ENCODE results near the gene SPINT3.
A peak's percentile ranks its signal among the peaks of the same experiment; 100 is the strongest.
"Not testable (repeated sequence)": the region's sequence is repeated elsewhere in the genome, so short reads cannot be mapped to it uniquely, and the experiment has no call there.

The SPINT3 gene

GRCh38 chr20:45501600-45501999 is 13.8 kb downstream of the SPINT3 start:
- DNase-seq, result no peak

GRCh38 chr20:45500022-45500421 is 15.4 kb downstream of the SPINT3 start:
- no peak for DNase-seq

- DNase-seq, result no peak
These were observed 17.4 kb downstream of the SPINT3 start for GRCh38 chr20:45497971-45498494.

- DNase-seq, result no peak
These were observed 19.3 kb downstream of the SPINT3 start for GRCh38 chr20:45496166-45496565.

GRCh38 chr20:45495501-45495941 is 19.9 kb downstream of the SPINT3 start:
- no peak for DNase-seq

GRCh38 chr20:45489083-45489531 is 26.3 kb downstream of the SPINT3 start:
- DNase-seq, result no peak

- DNase-seq, result no peak
These were observed 28.2 kb downstream of the SPINT3 start for GRCh38 chr20:45487231-45487635.

GRCh38 chr20:45485388-45485787 is 30.0 kb downstream of the SPINT3 start:
- DNase-seq, result no peak

GRCh38 chr20:45484676-45485075 is 30.7 kb downstream of the SPINT3 start:
- DNase-seq, result no peak

GRCh38 chr20:45479822-45480221 is 35.6 kb downstream of the SPINT3 start:
- DNase-seq, result no peak

- not testable (repeated sequence) for DNase-seq
These were observed 37.8 kb downstream of the SPINT3 start for GRCh38 chr20:45477530-45478148.

- not testable (repeated sequence) for DNase-seq
These were observed 43.1 kb downstream of the SPINT3 start for GRCh38 chr20:45472286-45472685.

- no peak for DNase-seq
These were observed 44.5 kb downstream of the SPINT3 start for GRCh38 chr20:45470937-45471336.

GRCh38 chr20:45470262-45470931 is 45.0 kb downstream of the SPINT3 start:
- peak; percentile 6 for DNase-seq

GRCh38 chr20:45469336-45470261 is 45.8 kb downstream of the SPINT3 start, which contains the start of gene WFDC2:
WFDC2 (plus strand) TSS chr20:45469753; CDS start chr20:45469782, 29 bp downstream.
- DNase-seq, result no peak

GRCh38 chr20:45467861-45468260 is 47.6 kb downstream of the SPINT3 start:
- DNase-seq, result no peak

GRCh38 chr20:45467172-45467571 is 48.2 kb downstream of the SPINT3 start:
- no peak for DNase-seq

- no peak for DNase-seq
These were observed 49.7 kb downstream of the SPINT3 start for GRCh38 chr20:45465491-45466266.

GRCh38 chr20:45463709-45464108 is 51.7 kb downstream of the SPINT3 start:
- no peak for DNase-seq

- DNase-seq, result no peak
These were observed 52.5 kb downstream of the SPINT3 start for GRCh38 chr20:45462711-45463509.
